Glutamatergic neuron (in vitro differentiated cells): Measurements from ENCODE around the gene TMEM132C. TPM values are rescaled to one million over a fixed set of nuclear protein-coding genes. Genes with fewer than 3 reads are reported as not detected.

ENCODE experiments used
- DNase-seq: peaks from one replicate; pipeline ENCODE4 v3.0.0; 2022
- H3K27ac Mint-ChIP-seq: one replicate; pipeline ENCODE4 v1.8.0; 2020; ENCODE audit warnings: mild to moderate bottlenecking, mixed read lengths, inconsistent platforms; ENCODE audit not compliant: unreplicated experiment
- H3K27me3 Mint-ChIP-seq: one replicate; pipeline ENCODE4 v1.8.0; 2020; ENCODE audit warnings: mild to moderate bottlenecking, moderate library complexity, mixed read lengths, inconsistent platforms; ENCODE audit not compliant: unreplicated experiment
- H3K36me3 Mint-ChIP-seq: one replicate; pipeline ENCODE4 v1.8.0; 2020; ENCODE audit warnings: mild to moderate bottlenecking, mixed read lengths, inconsistent platforms; ENCODE audit not compliant: unreplicated experiment
- H3K4me1 Mint-ChIP-seq: one replicate; pipeline ENCODE4 v1.8.0; 2020; ENCODE audit warnings: mild to moderate bottlenecking, low read depth, mixed read lengths, inconsistent platforms; ENCODE audit not compliant: unreplicated experiment
- H3K4me3 Mint-ChIP-seq: one replicate; pipeline ENCODE4 v1.8.0; 2020; ENCODE audit warnings: mild to moderate bottlenecking, mixed read lengths, inconsistent platforms; ENCODE audit not compliant: unreplicated experiment
- H3K9me3 Mint-ChIP-seq: one replicate; pipeline ENCODE4 v1.8.0; 2020; ENCODE audit warnings: mild to moderate bottlenecking, moderate library complexity, mixed read lengths, inconsistent platforms; ENCODE audit not compliant: unreplicated experiment
- CTCF ChIP-seq: fragments of 200-600 bp; sonication (generic); IDR thresholded peaks from one replicate; pipeline ENCODE4 v1.5.0; 2021; ENCODE audit not compliant: partially characterized antibody, unreplicated experiment
- total RNA-seq: library from RNA; stranded (reverse); fragmentation: NEBNext Ultra II Directional; extraction: Animal tissue kit (Norgen Biotek cat#: 25700); gene quantifications from one replicate; pipeline ENCODE4 v1.2.1, GENCODE V29; 2021; ENCODE audit not compliant: unreplicated experiment

The TMEM132C gene
- total RNA-seq, 1 donor from 2014 or later: 8.0 TPM

GRCh38 chr12:128415036-128415560 is 148.1 kb downstream of the TMEM132C start:
- H3K27ac Mint-ChIP-seq: no peak overlapping the region
- no peaks in the 10 kb centered on the region for H3K27me3 Mint-ChIP-seq
- no peaks in the 10 kb centered on the region for H3K4me1 Mint-ChIP-seq
- peaks cover 5% of the 10 kb centered on the region for H3K36me3 Mint-ChIP-seq
- H3K9me3 Mint-ChIP-seq: peaks cover 4% of the 10 kb centered on the region
- DNase-seq: no peak
- H3K4me3 Mint-ChIP-seq: no peak overlapping the region
- TF ChIP-seq CTCF: no peak

- no peaks in the 10 kb centered on the region for H3K4me1 Mint-ChIP-seq
- peaks cover 5% of the 10 kb centered on the region for H3K36me3 Mint-ChIP-seq
- peaks cover 10% of the 10 kb centered on the region for H3K9me3 Mint-ChIP-seq
These were observed 152.0 kb downstream of the TMEM132C start for GRCh38 chr12:128418944-128419343.

GRCh38 chr12:128420163-128420562 is 153.2 kb downstream of the TMEM132C start:
- Mint-ChIP-seq H3K9me3 (peaks cover 15% of the 10 kb centered on the region), H3K4me3 (no peak overlapping the region), H3K27ac (no peak overlapping the region), H3K36me3 (peaks cover 6% of the 10 kb centered on the region), H3K27me3 (peaks cover 2% of the 10 kb centered on the region), H3K4me1 (no peaks in the 10 kb centered on the region)
- no peak for DNase-seq
- no peak for TF ChIP-seq CTCF

More at GRCh38 chr12:128418944-128419343, 152.0 kb downstream of the TMEM132C start:
- DNase-seq: no peak
- Mint-ChIP-seq H3K4me3 (no peak overlapping the region), H3K27me3 (no peaks in the 10 kb centered on the region), H3K27ac (no peak overlapping the region)
- no peak for TF ChIP-seq CTCF

- Mint-ChIP-seq H3K36me3 (peaks cover 12% of the 10 kb centered on the region), H3K27ac (no peak overlapping the region), H3K4me3 (no peak overlapping the region), H3K4me1 (no peaks in the 10 kb centered on the region), H3K27me3 (peaks cover 2% of the 10 kb centered on the region), H3K9me3 (peaks cover 15% of the 10 kb centered on the region)
- TF ChIP-seq CTCF: no peak
- no peak for DNase-seq
These were observed 154.4 kb downstream of the TMEM132C start for GRCh38 chr12:128421375-128421774.

- H3K4me1 Mint-ChIP-seq: no peaks in the 10 kb centered on the region
- H3K4me3 Mint-ChIP-seq: no peak overlapping the region
- H3K9me3 Mint-ChIP-seq: peaks cover 14% of the 10 kb centered on the region
- no peak overlapping the region for H3K27ac Mint-ChIP-seq
- H3K27me3 Mint-ChIP-seq: peaks cover 2% of the 10 kb centered on the region
- peaks cover 7% of the 10 kb centered on the region for H3K36me3 Mint-ChIP-seq
- DNase-seq: no peak
- no peak for TF ChIP-seq CTCF
These were observed 156.2 kb downstream of the TMEM132C start for GRCh38 chr12:128423205-128423604.
